ENCODE data around the gene SMIM35.

The SMIM35 gene

DNA sequence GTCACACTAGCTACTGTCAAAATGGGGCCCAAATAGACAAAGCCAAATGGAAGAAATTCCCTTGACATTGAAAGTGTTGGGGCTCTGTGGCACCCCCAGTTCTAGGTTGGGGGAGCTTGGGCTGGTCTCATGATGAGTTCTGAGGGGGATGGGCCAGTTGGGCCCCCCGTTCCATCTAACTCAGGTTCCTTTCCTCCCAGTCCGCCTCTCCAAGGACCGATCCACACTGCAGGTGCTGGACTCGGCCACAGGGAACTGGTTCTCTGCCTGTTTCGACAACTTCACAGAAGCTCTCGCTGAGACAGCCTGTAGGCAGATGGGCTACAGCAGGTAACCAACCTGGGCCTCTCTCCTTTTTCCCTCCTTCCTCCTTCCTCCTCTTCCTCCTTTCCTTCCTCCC, 17.7 kb upstream of the SMIM35 start:
- no peaks in the 10 kb centered on the region for H3K27me3 ChIP-seq (ENCODE audit: insufficient read depth, poor library complexity, severe bottlenecking)
- no peak for DNase-seq (ENCODE audit: low read depth in 1 of 2, low spot score in 1 of 2)
- H3K27ac ChIP-seq (replicated peaks): no peak overlapping the region
- TF ChIP-seq, protein P1, sequence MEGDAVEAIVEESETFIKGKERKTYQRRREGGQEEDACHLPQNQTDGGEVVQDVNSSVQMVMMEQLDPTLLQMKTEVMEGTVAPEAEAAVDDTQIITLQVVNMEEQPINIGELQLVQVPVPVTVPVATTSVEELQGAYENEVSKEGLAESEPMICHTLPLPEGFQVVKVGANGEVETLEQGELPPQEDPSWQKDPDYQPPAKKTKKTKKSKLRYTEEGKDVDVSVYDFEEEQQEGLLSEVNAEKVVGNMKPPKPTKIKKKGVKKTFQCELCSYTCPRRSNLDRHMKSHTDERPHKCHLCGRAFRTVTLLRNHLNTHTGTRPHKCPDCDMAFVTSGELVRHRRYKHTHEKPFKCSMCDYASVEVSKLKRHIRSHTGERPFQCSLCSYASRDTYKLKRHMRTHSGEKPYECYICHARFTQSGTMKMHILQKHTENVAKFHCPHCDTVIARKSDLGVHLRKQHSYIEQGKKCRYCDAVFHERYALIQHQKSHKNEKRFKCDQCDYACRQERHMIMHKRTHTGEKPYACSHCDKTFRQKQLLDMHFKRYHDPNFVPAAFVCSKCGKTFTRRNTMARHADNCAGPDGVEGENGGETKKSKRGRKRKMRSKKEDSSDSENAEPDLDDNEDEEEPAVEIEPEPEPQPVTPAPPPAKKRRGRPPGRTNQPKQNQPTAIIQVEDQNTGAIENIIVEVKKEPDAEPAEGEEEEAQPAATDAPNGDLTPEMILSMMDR (IDR thresholded peaks at IDR 0.05; ENCODE audit: insufficient read depth, low read length): no peak
- TF ChIP-seq GABPA (IDR thresholded peaks at IDR 0.05; ENCODE audit: low read depth) (no peak), SPI1 (IDR thresholded peaks at IDR 0.05; ENCODE audit: borderline replicate concordance, low read depth) (no peak), POLR2AphosphoS5 (IDR thresholded peaks at IDR 0.05; ENCODE audit: low read depth) (no peak)
- TF ChIP-seq, protein P2, sequence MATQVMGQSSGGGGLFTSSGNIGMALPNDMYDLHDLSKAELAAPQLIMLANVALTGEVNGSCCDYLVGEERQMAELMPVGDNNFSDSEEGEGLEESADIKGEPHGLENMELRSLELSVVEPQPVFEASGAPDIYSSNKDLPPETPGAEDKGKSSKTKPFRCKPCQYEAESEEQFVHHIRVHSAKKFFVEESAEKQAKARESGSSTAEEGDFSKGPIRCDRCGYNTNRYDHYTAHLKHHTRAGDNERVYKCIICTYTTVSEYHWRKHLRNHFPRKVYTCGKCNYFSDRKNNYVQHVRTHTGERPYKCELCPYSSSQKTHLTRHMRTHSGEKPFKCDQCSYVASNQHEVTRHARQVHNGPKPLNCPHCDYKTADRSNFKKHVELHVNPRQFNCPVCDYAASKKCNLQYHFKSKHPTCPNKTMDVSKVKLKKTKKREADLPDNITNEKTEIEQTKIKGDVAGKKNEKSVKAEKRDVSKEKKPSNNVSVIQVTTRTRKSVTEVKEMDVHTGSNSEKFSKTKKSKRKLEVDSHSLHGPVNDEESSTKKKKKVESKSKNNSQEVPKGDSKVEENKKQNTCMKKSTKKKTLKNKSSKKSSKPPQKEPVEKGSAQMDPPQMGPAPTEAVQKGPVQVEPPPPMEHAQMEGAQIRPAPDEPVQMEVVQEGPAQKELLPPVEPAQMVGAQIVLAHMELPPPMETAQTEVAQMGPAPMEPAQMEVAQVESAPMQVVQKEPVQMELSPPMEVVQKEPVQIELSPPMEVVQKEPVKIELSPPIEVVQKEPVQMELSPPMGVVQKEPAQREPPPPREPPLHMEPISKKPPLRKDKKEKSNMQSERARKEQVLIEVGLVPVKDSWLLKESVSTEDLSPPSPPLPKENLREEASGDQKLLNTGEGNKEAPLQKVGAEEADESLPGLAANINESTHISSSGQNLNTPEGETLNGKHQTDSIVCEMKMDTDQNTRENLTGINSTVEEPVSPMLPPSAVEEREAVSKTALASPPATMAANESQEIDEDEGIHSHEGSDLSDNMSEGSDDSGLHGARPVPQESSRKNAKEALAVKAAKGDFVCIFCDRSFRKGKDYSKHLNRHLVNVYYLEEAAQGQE (IDR thresholded peaks at IDR 0.05; ENCODE audit: insufficient replicate concordance, low read depth): no peak
- no peak overlapping the region for H3K4me3 ChIP-seq (replicated peaks; ENCODE audit: insufficient read depth, low read length)

DNA sequence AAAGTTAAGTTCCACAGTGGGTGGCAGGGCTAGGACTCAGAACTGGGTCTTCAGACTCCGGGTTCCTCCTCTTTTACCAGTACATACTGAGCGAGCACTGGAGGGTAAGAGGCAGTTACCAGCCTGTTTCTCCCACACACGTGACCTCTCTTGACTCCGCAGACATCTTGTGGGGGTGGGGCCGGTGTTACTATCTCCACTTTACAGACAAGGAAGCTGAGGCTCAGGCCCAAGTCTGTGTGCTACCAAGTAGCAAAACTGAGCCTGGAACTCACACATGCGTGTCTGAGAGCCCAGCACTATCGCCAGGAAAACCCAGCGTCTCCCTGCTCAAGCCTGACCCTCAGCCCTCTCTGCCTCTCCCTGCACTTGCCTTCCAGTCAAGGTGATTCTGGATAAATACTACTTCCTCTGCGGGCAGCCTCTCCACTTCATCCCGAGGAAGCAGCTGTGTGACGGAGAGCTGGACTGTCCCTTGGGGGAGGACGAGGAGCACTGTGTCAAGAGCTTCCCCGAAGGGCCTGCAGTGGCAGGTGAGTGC, 16.0 kb upstream of the SMIM35 start:
- DNase-seq (ENCODE audit: low read depth in 1 of 2, low spot score in 1 of 2): peak in 1 of 2 experiments; percentile 19
- Histone ChIP-seq H3K4me3 (replicated peaks; ENCODE audit: insufficient read depth, low read length) (no peak overlapping the region), H3K27me3 (ENCODE audit: insufficient read depth, poor library complexity, severe bottlenecking) (no peaks in the 10 kb centered on the region), H3K27ac (replicated peaks) (no peak overlapping the region)
- TF ChIP-seq SPI1 (IDR thresholded peaks at IDR 0.05; ENCODE audit: borderline replicate concordance, low read depth): no peak
- no peak for TF ChIP-seq GABPA (IDR thresholded peaks at IDR 0.05; ENCODE audit: low read depth)
- TF ChIP-seq, protein P2 (IDR thresholded peaks at IDR 0.05; ENCODE audit: insufficient replicate concordance, low read depth): no peak
- TF ChIP-seq, protein P1 (IDR thresholded peaks at IDR 0.05; ENCODE audit: insufficient read depth, low read length): no peak
- TF ChIP-seq POLR2AphosphoS5 (IDR thresholded peaks at IDR 0.05; ENCODE audit: low read depth): no peak

DNA sequence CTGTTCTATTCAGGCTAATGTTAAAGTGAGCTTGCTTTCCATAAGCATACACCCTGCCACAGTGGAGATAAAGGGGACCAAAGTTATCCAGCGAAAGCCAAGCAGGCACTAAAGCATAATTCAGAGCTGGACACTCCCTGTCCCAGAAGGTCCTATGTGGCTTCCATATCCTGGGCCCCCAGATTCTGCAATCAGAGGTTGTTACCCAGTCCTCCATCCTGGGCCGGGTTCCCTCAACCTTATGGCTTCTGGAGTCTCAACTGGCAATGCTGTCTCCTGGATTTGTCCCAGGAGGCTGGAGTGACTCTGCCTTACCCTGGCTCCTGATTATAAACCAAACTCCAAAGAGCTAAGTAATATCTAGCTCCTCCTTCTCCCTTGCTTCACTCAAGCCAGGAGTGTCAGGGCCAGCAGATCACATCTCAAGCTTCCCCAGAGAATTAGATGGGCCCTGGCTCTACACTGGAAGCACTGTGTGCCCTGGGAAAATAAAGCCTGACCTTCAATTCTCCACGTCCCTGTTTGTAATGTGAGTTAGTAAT, 14.0 kb upstream of the SMIM35 start:
- Histone ChIP-seq H3K4me3 (replicated peaks; ENCODE audit: insufficient read depth, low read length) (no peak overlapping the region), H3K27ac (replicated peaks) (no peak overlapping the region), H3K27me3 (ENCODE audit: insufficient read depth, poor library complexity, severe bottlenecking) (no peaks in the 10 kb centered on the region)
- no peak for DNase-seq (ENCODE audit: low read depth in 1 of 2, low spot score in 1 of 2)
- TF ChIP-seq POLR2AphosphoS5 (IDR thresholded peaks at IDR 0.05; ENCODE audit: low read depth) (no peak), SPI1 (IDR thresholded peaks at IDR 0.05; ENCODE audit: borderline replicate concordance, low read depth) (no peak), GABPA (IDR thresholded peaks at IDR 0.05; ENCODE audit: low read depth) (no peak)
- TF ChIP-seq, protein P1 (IDR thresholded peaks at IDR 0.05; ENCODE audit: insufficient read depth, low read length): no peak
- TF ChIP-seq, protein P2 (IDR thresholded peaks at IDR 0.05; ENCODE audit: insufficient replicate concordance, low read depth): no peak

Data from HL-60 (cell line).